ENCODE data around the gene MRPS33. TPM values are rescaled to one million over a fixed set of nuclear protein-coding genes. Genes with fewer than 3 reads are reported as not detected.

Gene MRPS33
- total RNA-seq = 27.9 to 36.2 TPM (median 29.4 TPM) in 3 replicates
- long read RNA-seq, full-length matches to known transcripts = 19 of 21 reads
- long read RNA-seq, partial matches to known transcripts = 0 of 21 reads
- long read RNA-seq, other reads (novel, unspliced or antisense) = 2 of 21 reads

- Mint-ChIP-seq H3K36me3 (ENCODE audit: low read depth) (peaks cover 3% of the 10 kb centered on the region), H3K4me1 (ENCODE audit: low read depth) (peaks cover 20% of the 10 kb centered on the region), H3K4me3 (ENCODE audit: unreplicated experiment) (peak within 1 kb of the TSS; percentile 95), H3K9me3 (ENCODE audit: low read depth) (peaks cover 4% of the 10 kb centered on the region), H3K27ac (ENCODE audit: unreplicated experiment) (peak within 1 kb of the TSS; percentile 99), H3K27me3 (ENCODE audit: low read depth) (peaks cover 14% of the 10 kb centered on the region)
- peak; percentile 96 for DNase-seq (ENCODE audit: low spot score)
- TF ChIP-seq CTCF (IDR thresholded peaks at IDR 0.05) = peak; percentile 85
Observed at GRCh38 chr7:141014524-141015395, at the start of gene MRPS33. MRPS33 (minus strand) TSS chr7:141014952; CDS start chr7:141010633, 4,319 bp downstream.

GRCh38 chr7:141057788-141058187 lies 43.0 kb upstream of the MRPS33 start:
- H3K27ac Mint-ChIP-seq (ENCODE audit: unreplicated experiment) = no peak overlapping the region
- H3K36me3 Mint-ChIP-seq (ENCODE audit: low read depth) = no peaks in the 10 kb centered on the region
- peaks cover 11% of the 10 kb centered on the region for H3K27me3 Mint-ChIP-seq (ENCODE audit: low read depth)
- H3K4me3 Mint-ChIP-seq (ENCODE audit: unreplicated experiment) = no peak overlapping the region
- peaks cover 2% of the 10 kb centered on the region for H3K9me3 Mint-ChIP-seq (ENCODE audit: low read depth)
- TF ChIP-seq CTCF (IDR thresholded peaks at IDR 0.05) = no peak
- no peak for DNase-seq (ENCODE audit: low spot score)
- no peaks in the 10 kb centered on the region for H3K4me1 Mint-ChIP-seq (ENCODE audit: low read depth)

GRCh38 chr7:141055146-141055545 lies 40.4 kb upstream of the MRPS33 start:
- no peak for TF ChIP-seq CTCF (IDR thresholded peaks at IDR 0.05)
- H3K9me3 Mint-ChIP-seq (ENCODE audit: low read depth) = peaks cover 2% of the 10 kb centered on the region
- no peaks in the 10 kb centered on the region for H3K36me3 Mint-ChIP-seq (ENCODE audit: low read depth)
- no peaks in the 10 kb centered on the region for H3K4me1 Mint-ChIP-seq (ENCODE audit: low read depth)
- H3K27me3 Mint-ChIP-seq (ENCODE audit: low read depth) = peaks cover 11% of the 10 kb centered on the region
- no peak overlapping the region for H3K27ac Mint-ChIP-seq (ENCODE audit: unreplicated experiment)
- H3K4me3 Mint-ChIP-seq (ENCODE audit: unreplicated experiment) = no peak overlapping the region
- no peak for DNase-seq (ENCODE audit: low spot score)

- peaks cover 2% of the 10 kb centered on the region for H3K9me3 Mint-ChIP-seq (ENCODE audit: low read depth)
- peaks cover 14% of the 10 kb centered on the region for H3K27me3 Mint-ChIP-seq (ENCODE audit: low read depth)
- no peak for TF ChIP-seq CTCF (IDR thresholded peaks at IDR 0.05)
- no peaks in the 10 kb centered on the region for H3K4me1 Mint-ChIP-seq (ENCODE audit: low read depth)
- no peaks in the 10 kb centered on the region for H3K36me3 Mint-ChIP-seq (ENCODE audit: low read depth)
- H3K4me3 Mint-ChIP-seq (ENCODE audit: unreplicated experiment) = no peak overlapping the region
- no peak for DNase-seq (ENCODE audit: low spot score)
- H3K27ac Mint-ChIP-seq (ENCODE audit: unreplicated experiment) = no peak overlapping the region
Observed at GRCh38 chr7:141053626-141054025, 38.9 kb upstream of the MRPS33 start.

GRCh38 chr7:141045842-141046620 lies 31.3 kb upstream of the MRPS33 start:
- H3K4me1 Mint-ChIP-seq (ENCODE audit: low read depth) = peaks cover 5% of the 10 kb centered on the region
- no peak overlapping the region for H3K4me3 Mint-ChIP-seq (ENCODE audit: unreplicated experiment)
- no peak overlapping the region for H3K27ac Mint-ChIP-seq (ENCODE audit: unreplicated experiment)

More at GRCh38 chr7:141045842-141046620, 31.3 kb upstream of the MRPS33 start:
- no peak for TF ChIP-seq CTCF (IDR thresholded peaks at IDR 0.05)
- no peaks in the 10 kb centered on the region for H3K36me3 Mint-ChIP-seq (ENCODE audit: low read depth)
- H3K9me3 Mint-ChIP-seq (ENCODE audit: low read depth) = peaks cover 3% of the 10 kb centered on the region
- peaks cover 9% of the 10 kb centered on the region for H3K27me3 Mint-ChIP-seq (ENCODE audit: low read depth)
- DNase-seq (ENCODE audit: low spot score) = no peak

Measured in chondrocyte (in vitro differentiated cells).